HCT116 (cell line): Measurements from ENCODE around the gene RPRM. TPM values are rescaled to one million over a fixed set of nuclear protein-coding genes. Genes with fewer than 3 reads are reported as not detected.

Experiments used
- ATAC-seq: fragments of 200-7000 bp; cut with Tn5 transposase; 2 replicates; pipeline ENCODE4 v1.9.1; 2020; ENCODE audit warnings: mild to moderate bottlenecking, moderate library complexity
- BruUV-seq: library from RNA; stranded (reverse); fragments of 400-500 nt; replicated peaks from 2 replicates; lab custom pipeline; 2021; lab: Mats Ljungman, UMichigan
- CTCF ChIA-PET: fragments of 300-600 bp; sonication (Branson Sonifier 250); formaldehyde crosslinking; loops from one replicate; lab custom pipeline; 2021; ENCODE audit warnings: antibody characterized with exemption; lab: Charles Lee
- POLR2A ChIA-PET: fragments of 300-600, 350-600 bp; sonication (Branson Sonifier 250); formaldehyde crosslinking; loops from one replicate; lab custom pipeline; 2021; ENCODE audit warnings: antibody characterized with exemption; lab: Charles Lee
- RAD21 ChIA-PET, 2 experiments: fragments of 300-600 bp; sonication (Branson Sonifier 250); formaldehyde crosslinking; loops; one replicate each; lab custom pipeline; 2023; ENCODE audit warnings: low total read pairs in 2 of 2; ENCODE audit not compliant: uncharacterized antibody in 2 of 2, unreplicated experiment in 2 of 2, low non-redundant PET in 1 of 2; lab: Charles Lee
- DNase-seq: peaks from one replicate; pipeline ENCODE4 v3.0.0-alpha.2; 2010; ENCODE audit warnings: low read depth, low spot score
- H2AFZ ChIP-seq: fragments of 200-600 bp; shearing (Covaris generic), sonication (generic); 2 replicates; pipeline ENCODE4 v1.6.1; 2017; ENCODE audit warnings: low read depth, mixed run types, mixed read lengths, antibody characterized with exemption, low read length; ENCODE audit not compliant: poor library complexity, severe bottlenecking
- H3K27ac ChIP-seq: 2 replicates; pipeline ENCODE4 v1.5.1; 2012; ENCODE audit warnings: low read depth, low read length
- H3K27me3 ChIP-seq: fragments of 200-600 bp; sonication (generic); 2 replicates; pipeline ENCODE4 v1.6.1; 2016; ENCODE audit warnings: mixed run types, low read length, mixed read lengths; ENCODE audit not compliant: insufficient read depth
- H3K36me3 ChIP-seq, 2 experiments: fragments of 200-500 bp in 1 of 2; fragments of 200-600 bp in 1 of 2; sonication (Bioruptor generic) in 1 of 2; sonication (generic) in 1 of 2; 2 replicates each; pipeline versions ENCODE4 v1.5.1 to v1.6.1; 2014 to 2016; ENCODE audit warnings: low read length in 2 of 2, inconsistent platforms in 1 of 2, mixed read lengths in 1 of 2, mixed run types in 1 of 2; ENCODE audit not compliant: insufficient read depth in 2 of 2, control insufficient read depth in 1 of 2
- H3K4me1 ChIP-seq, 2 experiments: fragments of 200-600 bp in 1 of 2; sonication (generic) in 1 of 2; 2 replicates each; pipeline versions ENCODE4 v1.5.1 to v1.6.1; 2012 to 2017; ENCODE audit warnings: low read length in 2 of 2, inconsistent platforms in 1 of 2, mild to moderate bottlenecking in 1 of 2, mixed read lengths in 1 of 2, mixed run types in 1 of 2, moderate library complexity in 1 of 2; ENCODE audit not compliant: insufficient read depth in 2 of 2, control insufficient read depth in 1 of 2
- H3K4me2 ChIP-seq: fragments of 200-600 bp; sonication (generic); 2 replicates; pipeline ENCODE4 v1.6.1; 2017; ENCODE audit warnings: mixed run types, low read length, mixed read lengths
- H3K4me3 ChIP-seq, 2 experiments: fragments of 200-600 bp in 1 of 2; sonication (generic) in 1 of 2; replicated peaks in 1 of 2; 2 replicates each; pipeline ENCODE4 v1.5.1; 2011 to 2016; ENCODE audit warnings: low read length in 2 of 2, control low read depth in 1 of 2, low read depth in 1 of 2, mild to moderate bottlenecking in 1 of 2, mixed read lengths in 1 of 2, mixed run types in 1 of 2
- H3K79me2 ChIP-seq: fragments of 200-600 bp; sonication (generic); 2 replicates; pipeline ENCODE4 v1.6.1; 2017; ENCODE audit warnings: mild to moderate bottlenecking, mixed run types, low read length, moderate library complexity, mixed read lengths; ENCODE audit not compliant: insufficient read depth
- H3K9ac ChIP-seq: fragments of 200-600 bp; sonication (generic); 2 replicates; pipeline ENCODE4 v1.6.1; 2016; ENCODE audit warnings: low read length, mixed read lengths
- H3K9me2 ChIP-seq: fragments of 200-600 bp; sonication (generic), shearing (Covaris generic); 2 replicates; pipeline ENCODE4 v1.6.1; 2017; ENCODE audit warnings: mixed run types, mild to moderate bottlenecking, moderate library complexity; ENCODE audit not compliant: insufficient read depth
- H3K9me3 ChIP-seq, 2 experiments: fragments of 200-500 bp in 1 of 2; fragments of 200-600 bp in 1 of 2; sonication (Bioruptor generic) in 1 of 2; sonication (generic) in 1 of 2; 2 replicates each; pipeline ENCODE4 v1.6.1; 2014 to 2017; ENCODE audit warnings: low read length in 2 of 2, mixed read lengths in 2 of 2, inconsistent platforms in 1 of 2, low read depth in 1 of 2, mild to moderate bottlenecking in 1 of 2, mixed run types in 1 of 2, moderate library complexity in 1 of 2; ENCODE audit not compliant: control insufficient read depth in 1 of 2, insufficient read depth in 1 of 2
- H4K20me1 ChIP-seq: fragments of 200-600 bp; sonication (generic), shearing (Covaris generic); 2 replicates; pipeline ENCODE4 v1.6.1; 2017; ENCODE audit warnings: mixed run types, mild to moderate bottlenecking, moderate library complexity; ENCODE audit not compliant: insufficient read depth
- CBX3 ChIP-seq: IDR thresholded peaks from 2 replicates; pipeline ENCODE4 v1.6.1; 2012; ENCODE audit warnings: low read depth
- POLR2AphosphoS5 ChIP-seq: IDR thresholded peaks from 2 replicates; pipeline ENCODE4 v1.6.1; 2011; ENCODE audit warnings: mild to moderate bottlenecking, low read depth, low read length, moderate library complexity
- RAD21 ChIP-seq: IDR thresholded peaks from 2 replicates; pipeline ENCODE4 v1.6.1; 2012; ENCODE audit warnings: low read depth, mild to moderate bottlenecking
- SRF ChIP-seq: IDR thresholded peaks from 2 replicates; pipeline ENCODE4 v1.6.1; 2012; ENCODE audit warnings: low read depth
- YY1 ChIP-seq: IDR thresholded peaks from 2 replicates; pipeline ENCODE4 v1.6.1; 2011; ENCODE audit warnings: low read length, low read depth, moderate library complexity, mild to moderate bottlenecking; ENCODE audit not compliant: insufficient replicate concordance; ENCODE audit errors: extremely low read depth
- intact Hi-C: fragments of 100-400 bp; cut with micrococcal nuclease; formaldehyde crosslinking; loops from 2 replicates; pipeline ENCODE4 v1.10.0; 2022
- total RNA-seq: library from RNA; stranded (reverse); gene quantifications from one replicate; pipeline ENCODE4 v1.2.1, GENCODE V29; 2021; ENCODE audit not compliant: unreplicated experiment
- TF ChIP-seq, protein P1 (sequence below): IDR thresholded peaks from 2 replicates; pipeline ENCODE4 v1.6.1; 2012
- TF ChIP-seq, protein P2 (sequence below), 3 experiments: fragments of 200-600 bp in 1 of 3; sonication (generic) in 1 of 3; IDR thresholded peaks in 2 of 3; conservative IDR thresholded peaks in 1 of 3; 2 replicates each; pipeline ENCODE4 v1.5.1; 2012 to 2017; ENCODE audit warnings: low read depth in 2 of 3, low read length in 2 of 3, antibody characterized with exemption in 1 of 3, borderline replicate concordance in 1 of 3, control low read depth in 1 of 3, mild to moderate bottlenecking in 1 of 3, mixed read lengths in 1 of 3, mixed run types in 1 of 3, moderate library complexity in 1 of 3; ENCODE audit not compliant: insufficient read depth in 1 of 3

The RPRM gene
- total RNA-seq, 1 experiment from 2014 or later, result not detected

DNA sequence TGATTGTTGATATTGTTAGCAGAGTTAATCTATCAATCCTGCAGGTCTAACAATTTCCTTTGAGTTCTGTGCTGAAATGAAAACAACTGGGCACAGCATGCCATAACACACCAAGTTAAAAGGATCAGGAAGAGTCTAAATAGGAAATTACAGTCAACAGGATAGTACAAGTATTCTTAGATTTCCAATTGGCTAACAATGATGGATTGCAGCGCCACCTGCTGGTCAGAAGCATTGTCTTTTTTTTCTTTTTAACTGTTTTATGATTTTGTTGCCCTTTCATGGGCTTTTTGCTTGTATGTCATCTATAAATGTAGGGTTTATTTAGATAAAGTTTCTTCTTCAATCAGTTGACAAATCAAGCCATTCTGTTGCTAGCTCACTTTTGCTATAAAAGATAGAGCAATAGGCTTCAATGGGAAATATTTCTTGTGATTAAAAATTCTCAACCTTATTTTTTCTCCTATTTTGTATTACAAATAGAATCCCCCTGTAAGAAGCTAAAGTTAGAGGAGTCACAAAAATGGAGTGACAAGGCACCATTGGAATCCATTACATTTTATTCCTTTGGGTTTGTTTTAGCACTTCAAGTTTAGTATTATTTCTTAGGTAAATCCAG, 40.8 kb upstream of the RPRM start:
- Histone ChIP-seq H3K79me2 (no peaks in the 10 kb centered on the region), H3K9ac (no peak overlapping the region), H3K4me3 (no peak overlapping the region), H2AFZ (no peak overlapping the region), H3K36me3 (no peaks in the 10 kb centered on the region), H3K4me1 (no peaks in the 10 kb centered on the region), H3K4me2 (no peak overlapping the region), H4K20me1 (no peaks in the 10 kb centered on the region), H3K27ac (no peak overlapping the region), H3K9me3 (no peaks in the 10 kb centered on the region), H3K27me3 (no peaks in the 10 kb centered on the region), H3K9me2 (no peaks in the 10 kb centered on the region)
- TF ChIP-seq POLR2AphosphoS5, result no peak
- TF ChIP-seq RAD21, result peak; percentile 79
- TF ChIP-seq, protein P1, sequence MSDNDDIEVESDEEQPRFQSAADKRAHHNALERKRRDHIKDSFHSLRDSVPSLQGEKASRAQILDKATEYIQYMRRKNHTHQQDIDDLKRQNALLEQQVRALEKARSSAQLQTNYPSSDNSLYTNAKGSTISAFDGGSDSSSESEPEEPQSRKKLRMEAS, result no peak
- TF ChIP-seq, protein P2, sequence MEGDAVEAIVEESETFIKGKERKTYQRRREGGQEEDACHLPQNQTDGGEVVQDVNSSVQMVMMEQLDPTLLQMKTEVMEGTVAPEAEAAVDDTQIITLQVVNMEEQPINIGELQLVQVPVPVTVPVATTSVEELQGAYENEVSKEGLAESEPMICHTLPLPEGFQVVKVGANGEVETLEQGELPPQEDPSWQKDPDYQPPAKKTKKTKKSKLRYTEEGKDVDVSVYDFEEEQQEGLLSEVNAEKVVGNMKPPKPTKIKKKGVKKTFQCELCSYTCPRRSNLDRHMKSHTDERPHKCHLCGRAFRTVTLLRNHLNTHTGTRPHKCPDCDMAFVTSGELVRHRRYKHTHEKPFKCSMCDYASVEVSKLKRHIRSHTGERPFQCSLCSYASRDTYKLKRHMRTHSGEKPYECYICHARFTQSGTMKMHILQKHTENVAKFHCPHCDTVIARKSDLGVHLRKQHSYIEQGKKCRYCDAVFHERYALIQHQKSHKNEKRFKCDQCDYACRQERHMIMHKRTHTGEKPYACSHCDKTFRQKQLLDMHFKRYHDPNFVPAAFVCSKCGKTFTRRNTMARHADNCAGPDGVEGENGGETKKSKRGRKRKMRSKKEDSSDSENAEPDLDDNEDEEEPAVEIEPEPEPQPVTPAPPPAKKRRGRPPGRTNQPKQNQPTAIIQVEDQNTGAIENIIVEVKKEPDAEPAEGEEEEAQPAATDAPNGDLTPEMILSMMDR (IDR thresholded peaks at IDR 0.05 in 2 of 3, conservative IDR thresholded peaks at IDR 0.05 in 1 of 3; ENCODE audit: borderline replicate concordance in 1 of 3, insufficient read depth in 1 of 3, low read depth in 2 of 3, low read length in 2 of 3), result peak; percentile 58 to 82 (median 67)
- TF ChIP-seq SRF, result no peak
- no peak for TF ChIP-seq YY1
- 0 out of 2 replicates have a peak, but pooled peaks have one; percentile 19 for TF ChIP-seq CBX3
- DNase-seq, result peak; percentile 55
- ChIA-PET RAD21 (no interaction called here), POLR2A (no interaction called here), CTCF (interaction anchor here (1.3 kb wide), 2 partner anchors 658 to 776 kb away, joined by 3 read pairs; no protein-coding TSS in a partner anchor)
- ATAC-seq, result peak; percentile 63
- intact Hi-C loops, result loop anchor here (1.0 to 5.0 kb wide), 4 partner anchors 356 to 777 kb away; no protein-coding TSS in a partner anchor
- no TSS peak for BruUV-seq
